Measurements from ENCODE around the gene PRRC2C. TPM values are rescaled to one million over a fixed set of nuclear protein-coding genes. Genes with fewer than 3 reads are reported as not detected.

PRRC2C gene
- polyA plus RNA-seq, 2 donors = 29.3 to 30.4 TPM

DNA sequence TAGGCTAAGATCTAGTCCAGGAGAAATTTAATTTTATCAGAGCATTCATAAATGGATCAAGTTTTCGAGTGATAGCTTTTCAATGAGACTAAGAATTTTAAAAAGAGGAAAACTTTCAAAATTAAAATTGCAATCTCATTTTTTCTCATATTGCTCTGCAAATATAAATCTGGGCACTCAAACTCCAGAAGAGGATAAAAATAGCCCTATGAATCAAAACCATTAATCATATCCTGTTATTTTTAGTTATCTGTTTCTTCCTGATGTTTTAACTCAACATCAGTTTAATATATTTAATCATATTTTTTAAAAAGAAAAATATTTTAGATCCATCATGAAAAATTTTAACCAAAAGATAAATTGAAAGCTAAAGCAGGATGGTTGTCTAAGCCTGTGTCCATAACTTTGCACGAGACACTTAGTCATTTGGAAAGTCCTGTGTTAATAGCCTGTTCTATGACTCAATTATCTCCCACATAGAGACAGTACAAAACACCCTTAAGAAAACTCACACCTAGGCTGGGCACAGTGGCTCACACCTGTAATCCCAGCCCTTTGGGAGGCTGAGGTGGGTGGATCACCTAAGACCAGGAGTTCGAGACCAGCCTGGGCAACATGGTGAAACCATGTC is 17.1 kb upstream of the PRRC2C start:
- H3K9me3 ChIP-seq (ENCODE audit: control insufficient read depth in 2 of 2, insufficient read depth in 1 of 2, low read depth in 1 of 2, low read length in 1 of 2) = no peaks in the 10 kb centered on the region
- H3K36me3 ChIP-seq (ENCODE audit: control insufficient read depth in 2 of 2, insufficient read depth in 2 of 2, low read length in 1 of 2) = no peaks in the 10 kb centered on the region
- no peak overlapping the region for H3K27ac ChIP-seq (ENCODE audit: low read depth in 2 of 2, low read length in 1 of 2)
- 55 to 62% methylated on average over 3 of the region's 3 CpGs for WGBS, 2 donors
- H3K27me3 ChIP-seq (ENCODE audit: control insufficient read depth in 1 of 2, insufficient read depth in 2 of 2, low read length in 2 of 2) = no peaks in the 10 kb centered on the region
- H3K4me1 ChIP-seq (ENCODE audit: control insufficient read depth in 2 of 2, insufficient read depth in 2 of 2, low read length in 1 of 2) = peaks cover 0 to 4% of the 10 kb centered on the region in 2 donors
- no peak overlapping the region for H3K4me3 ChIP-seq (ENCODE audit: low read depth in 1 of 2, low read length in 2 of 2)

GRCh38 chr1:171470726-171471125 is 14.6 kb upstream of the PRRC2C start:
- H3K9me3 ChIP-seq (ENCODE audit: control insufficient read depth in 2 of 2, insufficient read depth in 1 of 2, low read depth in 1 of 2, low read length in 1 of 2) = no peaks in the 10 kb centered on the region
- H3K36me3 ChIP-seq (ENCODE audit: control insufficient read depth in 2 of 2, insufficient read depth in 2 of 2, low read length in 1 of 2) = no peaks in the 10 kb centered on the region
- 79 to 85% methylated on average over 1 of the region's 1 CpG for WGBS, 2 donors
- no peak overlapping the region for H3K4me3 ChIP-seq (ENCODE audit: low read depth in 1 of 2, low read length in 2 of 2)
- no peak overlapping the region for H3K27ac ChIP-seq (ENCODE audit: low read depth in 2 of 2, low read length in 1 of 2)
- peaks cover 0 to under 1% of the 10 kb centered on the region in 2 donors for H3K4me1 ChIP-seq (ENCODE audit: control insufficient read depth in 2 of 2, insufficient read depth in 2 of 2, low read length in 1 of 2)
- no peaks in the 10 kb centered on the region for H3K27me3 ChIP-seq (ENCODE audit: control insufficient read depth in 1 of 2, insufficient read depth in 2 of 2, low read length in 2 of 2)

GRCh38 chr1:171472183-171472647 is 13.1 kb upstream of the PRRC2C start:
- Histone ChIP-seq H3K9me3 (ENCODE audit: control insufficient read depth in 2 of 2, insufficient read depth in 1 of 2, low read depth in 1 of 2, low read length in 1 of 2) (no peaks in the 10 kb centered on the region), H3K4me3 (ENCODE audit: low read depth in 1 of 2, low read length in 2 of 2) (no peak overlapping the region), H3K4me1 (ENCODE audit: control insufficient read depth in 2 of 2, insufficient read depth in 2 of 2, low read length in 1 of 2) (no peaks in the 10 kb centered on the region), H3K27ac (ENCODE audit: low read depth in 2 of 2, low read length in 1 of 2) (no peak overlapping the region), H3K27me3 (ENCODE audit: control insufficient read depth in 1 of 2, insufficient read depth in 2 of 2, low read length in 2 of 2) (no peaks in the 10 kb centered on the region), H3K36me3 (ENCODE audit: control insufficient read depth in 2 of 2, insufficient read depth in 2 of 2, low read length in 1 of 2) (no peaks in the 10 kb centered on the region)
- 89 to 92% methylated on average over 7 of the region's 7 CpGs for WGBS, 2 donors

GRCh38 chr1:171476829-171477228 is 8.5 kb upstream of the PRRC2C start:
- no peaks in the 10 kb centered on the region for H3K36me3 ChIP-seq (ENCODE audit: control insufficient read depth in 2 of 2, insufficient read depth in 2 of 2, low read length in 1 of 2)
- no peak overlapping the region for H3K4me3 ChIP-seq (ENCODE audit: low read depth in 1 of 2, low read length in 2 of 2)
- H3K27ac ChIP-seq (ENCODE audit: low read depth in 2 of 2, low read length in 1 of 2) = no peak overlapping the region
- H3K9me3 ChIP-seq (ENCODE audit: control insufficient read depth in 2 of 2, insufficient read depth in 1 of 2, low read depth in 1 of 2, low read length in 1 of 2) = no peaks in the 10 kb centered on the region
- no peaks in the 10 kb centered on the region for H3K27me3 ChIP-seq (ENCODE audit: control insufficient read depth in 1 of 2, insufficient read depth in 2 of 2, low read length in 2 of 2)
- 91 to 97% methylated on average over 1 of the region's 1 CpG for WGBS, 2 donors
- no peaks in the 10 kb centered on the region for H3K4me1 ChIP-seq (ENCODE audit: control insufficient read depth in 2 of 2, insufficient read depth in 2 of 2, low read length in 1 of 2)

- no peaks in the 10 kb centered on the region for H3K36me3 ChIP-seq (ENCODE audit: control insufficient read depth in 2 of 2, insufficient read depth in 2 of 2, low read length in 1 of 2)
- WGBS, 2 donors = 87 to 95% methylated on average over 1 of the region's 1 CpG
- H3K27me3 ChIP-seq (ENCODE audit: control insufficient read depth in 1 of 2, insufficient read depth in 2 of 2, low read length in 2 of 2) = no peaks in the 10 kb centered on the region
- H3K4me3 ChIP-seq (ENCODE audit: low read depth in 1 of 2, low read length in 2 of 2) = no peak overlapping the region
- no peaks in the 10 kb centered on the region for H3K4me1 ChIP-seq (ENCODE audit: control insufficient read depth in 2 of 2, insufficient read depth in 2 of 2, low read length in 1 of 2)
- no peaks in the 10 kb centered on the region for H3K9me3 ChIP-seq (ENCODE audit: control insufficient read depth in 2 of 2, insufficient read depth in 1 of 2, low read depth in 1 of 2, low read length in 1 of 2)
- H3K27ac ChIP-seq (ENCODE audit: low read depth in 2 of 2, low read length in 1 of 2) = no peak overlapping the region
These were observed 7.5 kb upstream of the PRRC2C start for GRCh38 chr1:171477804-171478203.

- 61 to 63% methylated on average over 2 of the region's 2 CpGs for WGBS, 2 donors
- H3K4me1 ChIP-seq (ENCODE audit: control insufficient read depth in 2 of 2, insufficient read depth in 2 of 2, low read length in 1 of 2) = no peaks in the 10 kb centered on the region
These were observed 5.3 kb upstream of the PRRC2C start for GRCh38 chr1:171480035-171480434.

DNA sequence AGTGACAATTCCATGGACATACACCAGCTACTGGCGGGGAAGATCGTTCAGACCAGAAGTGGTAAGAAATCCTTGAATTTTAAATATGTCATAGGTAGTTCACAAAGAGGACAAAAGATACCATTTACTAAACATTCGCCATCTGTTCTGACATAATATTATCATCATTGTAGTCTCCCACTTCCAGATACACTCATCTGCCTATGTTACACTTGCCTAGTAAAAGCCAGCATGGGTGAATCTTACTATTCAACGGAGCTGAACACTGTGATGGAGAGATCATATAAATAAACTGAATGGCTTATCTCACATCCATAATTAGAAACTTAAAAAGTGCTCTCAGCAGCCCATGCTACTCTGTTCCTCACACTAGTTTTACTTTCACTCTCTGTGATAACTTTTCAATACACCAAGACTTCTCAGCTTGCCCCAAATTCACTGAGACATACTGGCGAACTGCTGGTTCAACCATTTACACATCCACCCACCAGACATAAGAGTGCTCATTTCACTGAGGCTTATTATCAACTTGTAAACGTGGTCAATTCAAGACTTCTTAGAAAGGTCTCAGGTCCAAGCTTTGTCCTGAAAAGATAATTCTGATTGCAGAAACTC is 463 bp upstream of the PRRC2C start:
- Histone ChIP-seq H3K9me3 (ENCODE audit: control insufficient read depth in 2 of 2, insufficient read depth in 1 of 2, low read depth in 1 of 2, low read length in 1 of 2) (no peaks in the 10 kb centered on the region), H3K4me3 (ENCODE audit: low read depth in 1 of 2, low read length in 2 of 2) (peak overlapping the region; percentile 52 to 97), H3K27ac (ENCODE audit: low read depth in 2 of 2, low read length in 1 of 2) (peak overlapping the region; percentile 73 to 99), H3K36me3 (ENCODE audit: control insufficient read depth in 2 of 2, insufficient read depth in 2 of 2, low read length in 1 of 2) (no peaks in the 10 kb centered on the region), H3K27me3 (ENCODE audit: control insufficient read depth in 1 of 2, insufficient read depth in 2 of 2, low read length in 2 of 2) (no peaks in the 10 kb centered on the region), H3K4me1 (ENCODE audit: control insufficient read depth in 2 of 2, insufficient read depth in 2 of 2, low read length in 1 of 2) (no peaks in the 10 kb centered on the region)
- 23 to 25% methylated on average over 6 of the region's 6 CpGs for WGBS, 2 donors

More at GRCh38 chr1:171480035-171480434, 5.3 kb upstream of the PRRC2C start:
- Histone ChIP-seq H3K27ac (ENCODE audit: low read depth in 2 of 2, low read length in 1 of 2) (no peak overlapping the region), H3K4me3 (ENCODE audit: low read depth in 1 of 2, low read length in 2 of 2) (no peak overlapping the region), H3K27me3 (ENCODE audit: control insufficient read depth in 1 of 2, insufficient read depth in 2 of 2, low read length in 2 of 2) (no peaks in the 10 kb centered on the region), H3K9me3 (ENCODE audit: control insufficient read depth in 2 of 2, insufficient read depth in 1 of 2, low read depth in 1 of 2, low read length in 1 of 2) (no peaks in the 10 kb centered on the region), H3K36me3 (ENCODE audit: control insufficient read depth in 2 of 2, insufficient read depth in 2 of 2, low read length in 1 of 2) (no peaks in the 10 kb centered on the region)

DNA sequence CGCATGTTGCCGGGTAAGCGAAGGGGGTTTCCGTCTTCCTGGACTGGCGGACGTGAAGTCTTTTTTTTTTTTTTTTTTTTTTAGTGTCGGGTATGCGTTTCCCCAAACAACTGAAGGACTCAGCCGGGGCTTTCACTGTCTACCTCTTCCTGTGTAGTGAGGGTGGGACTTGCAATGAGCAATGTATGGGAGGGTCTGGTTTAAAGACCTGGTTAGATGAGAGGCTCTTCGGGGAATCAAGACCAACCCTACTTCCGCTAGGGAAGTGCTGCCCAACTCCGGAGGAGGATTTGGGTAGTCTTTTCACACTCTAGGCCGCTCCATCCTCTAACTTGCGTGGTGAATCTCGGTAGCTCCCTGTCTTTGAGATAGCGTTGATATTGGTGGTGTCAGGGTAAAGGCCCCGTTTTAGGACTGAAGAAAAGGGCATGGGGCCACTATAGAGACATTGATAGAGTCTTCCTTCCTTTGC is 754 bp downstream of the PRRC2C start:
- Histone ChIP-seq H3K4me1 (ENCODE audit: control insufficient read depth in 2 of 2, insufficient read depth in 2 of 2, low read length in 1 of 2) (no peaks in the 10 kb centered on the region), H3K36me3 (ENCODE audit: control insufficient read depth in 2 of 2, insufficient read depth in 2 of 2, low read length in 1 of 2) (no peaks in the 10 kb centered on the region)
- 0% methylated on average over 17 of the region's 17 CpGs for WGBS, 2 donors

DNA sequence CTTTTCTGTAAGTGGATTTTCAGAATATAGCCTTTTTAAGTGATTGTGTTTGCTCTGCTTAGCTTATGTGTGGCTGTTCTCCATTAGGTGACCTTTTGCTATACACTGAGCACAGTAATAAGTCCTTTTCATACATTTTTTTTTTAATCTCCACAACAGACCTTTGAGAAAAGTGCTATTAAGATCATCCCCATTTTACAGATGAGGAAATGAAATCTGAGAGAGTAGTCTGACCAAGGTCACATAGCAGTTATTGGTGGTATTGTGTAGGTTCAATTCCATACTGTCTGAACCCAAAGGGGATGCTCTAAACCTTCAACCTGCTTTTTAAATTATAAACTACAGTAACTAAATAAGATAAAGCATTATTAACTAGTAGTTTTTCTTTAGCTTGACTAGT is 1.7 kb downstream of the PRRC2C start:
- Histone ChIP-seq H3K9me3 (ENCODE audit: control insufficient read depth in 2 of 2, insufficient read depth in 1 of 2, low read depth in 1 of 2, low read length in 1 of 2) (no peaks in the 10 kb centered on the region), H3K36me3 (ENCODE audit: control insufficient read depth in 2 of 2, insufficient read depth in 2 of 2, low read length in 1 of 2) (no peaks in the 10 kb centered on the region), H3K4me3 (ENCODE audit: low read depth in 1 of 2, low read length in 2 of 2) (peak overlapping the region in 1 of 2 donors; percentile 97), H3K4me1 (ENCODE audit: control insufficient read depth in 2 of 2, insufficient read depth in 2 of 2, low read length in 1 of 2) (no peaks in the 10 kb centered on the region), H3K27ac (ENCODE audit: low read depth in 2 of 2, low read length in 1 of 2) (peak overlapping the region in 1 of 2 donors; percentile 58), H3K27me3 (ENCODE audit: control insufficient read depth in 1 of 2, insufficient read depth in 2 of 2, low read length in 2 of 2) (no peaks in the 10 kb centered on the region)

More for the DNA sequence above, 754 bp downstream of the PRRC2C start:
- Histone ChIP-seq H3K9me3 (ENCODE audit: control insufficient read depth in 2 of 2, insufficient read depth in 1 of 2, low read depth in 1 of 2, low read length in 1 of 2) (no peaks in the 10 kb centered on the region), H3K4me3 (ENCODE audit: low read depth in 1 of 2, low read length in 2 of 2) (peak overlapping the region; percentile 94 to 97), H3K27ac (ENCODE audit: low read depth in 2 of 2, low read length in 1 of 2) (peak overlapping the region; percentile 96 to 99), H3K27me3 (ENCODE audit: control insufficient read depth in 1 of 2, insufficient read depth in 2 of 2, low read length in 2 of 2) (no peaks in the 10 kb centered on the region)
